Liver (tissue), 9 donors: ENCODE results near the gene PPA2. TPM values are rescaled to one million over a fixed set of nuclear protein-coding genes. Genes with fewer than 3 reads are reported as not detected.

ENCODE experiments used
- DNase-seq: peaks from one replicate; pipeline ENCODE4 v3.0.0-alpha.2; 2017; ENCODE audit warnings: low spot score
- H3K27ac ChIP-seq, 2 donors: one replicate each; pipeline ENCODE4 v1.7.0; 2013; ENCODE audit warnings: inconsistent platforms in 2 of 2, low read length in 2 of 2, control low read depth in 1 of 2, low read depth in 1 of 2, mild to moderate bottlenecking in 1 of 2
- H3K27me3 ChIP-seq, 4 donors: one replicate each; pipeline versions ENCODE4 v1.6.1 to v1.7.0; 2013; ENCODE audit warnings: low read length in 3 of 4, inconsistent platforms in 1 of 4, mild to moderate bottlenecking in 1 of 4, moderate library complexity in 1 of 4; ENCODE audit not compliant: control insufficient read depth in 4 of 4, insufficient read depth in 4 of 4
- H3K36me3 ChIP-seq, 4 donors: one replicate each; pipeline versions ENCODE4 v1.6.1 to v1.7.0; 2013; ENCODE audit warnings: low read length in 3 of 4, mild to moderate bottlenecking in 3 of 4, low read depth in 1 of 4, moderate library complexity in 1 of 4; ENCODE audit not compliant: control insufficient read depth in 4 of 4, insufficient read depth in 3 of 4
- H3K4me1 ChIP-seq, 4 donors: one replicate each; pipeline versions ENCODE4 v1.6.1 to v1.7.0; 2013; ENCODE audit warnings: low read length in 3 of 4, mild to moderate bottlenecking in 3 of 4, moderate library complexity in 1 of 4; ENCODE audit not compliant: control insufficient read depth in 4 of 4, insufficient read depth in 4 of 4
- H3K4me3 ChIP-seq, 3 donors: one replicate each; pipeline versions ENCODE4 v1.6.1 to v1.7.0; 2013; ENCODE audit warnings: low read length in 3 of 3, control low read depth in 1 of 3, low read depth in 1 of 3, mild to moderate bottlenecking in 1 of 3
- H3K9ac ChIP-seq, 2 donors: one replicate each; pipeline ENCODE4 v1.7.0; 2013; ENCODE audit warnings: low read length in 2 of 2, mild to moderate bottlenecking in 2 of 2, moderate library complexity in 2 of 2, control low read depth in 1 of 2, low read depth in 1 of 2
- H3K9me3 ChIP-seq, 4 donors: one replicate each; pipeline versions ENCODE4 v1.6.1 to v1.7.0; 2013; ENCODE audit warnings: low read length in 3 of 4; ENCODE audit not compliant: control insufficient read depth in 4 of 4
- EGR1 ChIP-seq, 2 donors: IDR thresholded peaks; 2 replicates each; pipeline ENCODE4 v1.6.1; 2016 to 2018; ENCODE audit warnings: antibody characterized with exemption in 2 of 2, low read depth in 2 of 2
- FOXA1 ChIP-seq: IDR thresholded peaks from 2 replicates; pipeline ENCODE4 v1.6.1; 2016; ENCODE audit warnings: antibody characterized with exemption
- HNF4G ChIP-seq: IDR thresholded peaks from 2 replicates; pipeline ENCODE4 v1.6.1; 2016; ENCODE audit warnings: antibody characterized with exemption
- JUND ChIP-seq, 2 donors: IDR thresholded peaks; 2 replicates each; pipeline ENCODE4 v1.6.1; 2016; ENCODE audit warnings: antibody characterized with exemption in 2 of 2
- NR2F2 ChIP-seq: IDR thresholded peaks from 2 replicates; pipeline ENCODE4 v1.6.1; 2016; ENCODE audit warnings: antibody characterized with exemption
- RAD21 ChIP-seq, 2 donors: IDR thresholded peaks; 2 replicates each; pipeline ENCODE4 v1.6.1; 2016; ENCODE audit warnings: antibody characterized with exemption in 2 of 2, mild to moderate bottlenecking in 2 of 2
- RXRA ChIP-seq, 2 donors: IDR thresholded peaks; 2 replicates each; pipeline ENCODE4 v1.6.1; 2017 to 2018; ENCODE audit warnings: antibody characterized with exemption in 2 of 2, mild to moderate bottlenecking in 1 of 2
- SP1 ChIP-seq: IDR thresholded peaks from 2 replicates; pipeline ENCODE4 v1.6.1; 2018; ENCODE audit warnings: antibody characterized with exemption, mild to moderate bottlenecking
- YY1 ChIP-seq: IDR thresholded peaks from 2 replicates; pipeline ENCODE4 v1.6.1; 2016; ENCODE audit warnings: antibody characterized with exemption, mild to moderate bottlenecking
- WGBS: extraction: QIAGEN DNeasy Blood & Tissue Kit; methylation state at CpG from one replicate; pipeline ENCODE4 v1.1.7; 2013; 5-methylcytosine and 5-hydroxymethylcytosine counted together
- polyA plus RNA-seq, 2 donors: library from polyadenylated mRNA; stranded (reverse) in 1 of 2; unstranded in 1 of 2; fragments of 200-250 nt in 1 of 2; fragments of >200 nt in 1 of 2; fragmentation: Nextera tagmentation in 1 of 2; extraction: Ambion mirVana in 1 of 2; gene quantifications; one replicate each; pipeline versions ENCODE4 v1.2.1 to v1.2.3, GENCODE V29; 2013 to 2015
- total RNA-seq, 2 donors: library from RNA; depleted of rRNA; stranded (reverse); fragments of >200 nt; gene quantifications; one replicate each; pipeline ENCODE4 v1.2.3, GENCODE V29; 2014
- TF ChIP-seq, protein P1 (sequence below): IDR thresholded peaks from 2 replicates; pipeline ENCODE4 v1.6.1; 2016; ENCODE audit warnings: antibody characterized with exemption
- TF ChIP-seq, protein P2 (sequence below): IDR thresholded peaks from 2 replicates; pipeline ENCODE4 v1.6.1; 2016; ENCODE audit warnings: antibody characterized with exemption
- TF ChIP-seq, protein P3 (sequence below): IDR thresholded peaks from 2 replicates; pipeline ENCODE4 v1.6.1; 2016; ENCODE audit warnings: antibody characterized with exemption, mild to moderate bottlenecking
- donor health status: healthy.
- donor health status: healthy.
- donor health status: healthy.
- donor health status: healthy.
- donor health status: healthy.

PPA2 gene
- total and polyA plus RNA-seq, 4 donors, result 48.3 to 102 (median 70.8) TPM

DNA sequence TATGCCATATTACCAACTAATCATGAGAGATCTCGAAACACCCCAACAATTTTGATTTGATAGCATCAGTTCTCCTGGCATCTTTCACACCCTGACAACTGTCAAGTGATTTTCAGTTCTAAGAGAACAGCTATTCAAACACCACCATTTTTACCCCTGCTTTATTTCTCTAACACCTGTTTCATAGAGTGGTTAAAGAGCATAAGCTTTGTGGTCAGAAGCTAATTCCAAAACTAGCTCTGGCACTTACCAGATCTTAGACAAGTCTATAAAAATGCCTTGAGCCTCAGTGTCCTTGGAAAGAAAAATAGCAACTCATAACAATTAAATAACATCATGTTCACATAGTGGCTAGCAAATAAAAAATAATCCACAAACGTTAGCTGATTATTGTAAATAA is 17.9 kb downstream of the PPA2 start (continued):
- TF ChIP-seq, protein P1, sequence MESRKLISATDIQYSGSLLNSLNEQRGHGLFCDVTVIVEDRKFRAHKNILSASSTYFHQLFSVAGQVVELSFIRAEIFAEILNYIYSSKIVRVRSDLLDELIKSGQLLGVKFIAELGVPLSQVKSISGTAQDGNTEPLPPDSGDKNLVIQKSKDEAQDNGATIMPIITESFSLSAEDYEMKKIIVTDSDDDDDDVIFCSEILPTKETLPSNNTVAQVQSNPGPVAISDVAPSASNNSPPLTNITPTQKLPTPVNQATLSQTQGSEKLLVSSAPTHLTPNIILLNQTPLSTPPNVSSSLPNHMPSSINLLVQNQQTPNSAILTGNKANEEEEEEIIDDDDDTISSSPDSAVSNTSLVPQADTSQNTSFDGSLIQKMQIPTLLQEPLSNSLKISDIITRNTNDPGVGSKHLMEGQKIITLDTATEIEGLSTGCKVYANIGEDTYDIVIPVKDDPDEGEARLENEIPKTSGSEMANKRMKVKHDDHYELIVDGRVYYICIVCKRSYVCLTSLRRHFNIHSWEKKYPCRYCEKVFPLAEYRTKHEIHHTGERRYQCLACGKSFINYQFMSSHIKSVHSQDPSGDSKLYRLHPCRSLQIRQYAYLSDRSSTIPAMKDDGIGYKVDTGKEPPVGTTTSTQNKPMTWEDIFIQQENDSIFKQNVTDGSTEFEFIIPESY, result no peak
- no peak for TF ChIP-seq FOXA1
- no peak for TF ChIP-seq HNF4G
- TF ChIP-seq JUND (IDR thresholded peaks at IDR 0.05), result no peak
- TF ChIP-seq, protein P2, sequence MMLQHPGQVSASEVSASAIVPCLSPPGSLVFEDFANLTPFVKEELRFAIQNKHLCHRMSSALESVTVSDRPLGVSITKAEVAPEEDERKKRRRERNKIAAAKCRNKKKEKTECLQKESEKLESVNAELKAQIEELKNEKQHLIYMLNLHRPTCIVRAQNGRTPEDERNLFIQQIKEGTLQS, result no peak
- no peak for TF ChIP-seq RXRA (IDR thresholded peaks at IDR 0.05)
- TF ChIP-seq RAD21 (IDR thresholded peaks at IDR 0.05), result no peak
- TF ChIP-seq NR2F2, result no peak

DNA sequence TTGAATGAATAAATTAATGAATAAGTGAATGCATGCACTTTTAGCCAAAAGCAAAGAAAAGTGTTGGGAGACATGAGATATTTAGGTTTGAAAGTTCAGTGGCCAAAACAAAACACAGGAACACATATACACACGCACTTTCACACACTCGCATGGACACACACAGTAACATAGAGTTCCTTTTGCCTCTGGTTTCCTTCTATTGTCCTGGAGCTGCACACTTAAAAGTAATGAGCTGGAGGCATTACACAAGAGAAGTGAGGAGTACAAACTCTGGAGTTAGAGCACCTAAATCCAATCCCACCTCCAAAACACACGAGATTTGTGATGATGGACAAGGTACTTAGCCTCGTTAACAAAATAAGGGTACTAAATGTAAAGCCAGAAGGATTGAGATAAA is 18.7 kb downstream of the PPA2 start:
- Histone ChIP-seq H3K27ac (no peak overlapping the region), H3K4me3 (no peak overlapping the region), H3K4me1 (peaks cover 0 to 3% (median 2%) of the 10 kb centered on the region in 4 donors), H3K9ac (no peak overlapping the region), H3K27me3 (no peaks in the 10 kb centered on the region), H3K36me3 (peaks cover 2 to 8% (median 6%) of the 10 kb centered on the region in 4 donors), H3K9me3 (no peaks in the 10 kb centered on the region)
- 91% methylated on average over 4 of the region's 4 CpGs for WGBS
- no peak for DNase-seq
- TF ChIP-seq HNF4G (no peak), YY1 (no peak), FOXA1 (no peak), EGR1 (IDR thresholded peaks at IDR 0.05; ENCODE audit: low read depth in 2 of 2) (no peak), SP1 (no peak), RXRA (IDR thresholded peaks at IDR 0.05) (no peak), RAD21 (IDR thresholded peaks at IDR 0.05) (no peak)
- TF ChIP-seq, protein P3, sequence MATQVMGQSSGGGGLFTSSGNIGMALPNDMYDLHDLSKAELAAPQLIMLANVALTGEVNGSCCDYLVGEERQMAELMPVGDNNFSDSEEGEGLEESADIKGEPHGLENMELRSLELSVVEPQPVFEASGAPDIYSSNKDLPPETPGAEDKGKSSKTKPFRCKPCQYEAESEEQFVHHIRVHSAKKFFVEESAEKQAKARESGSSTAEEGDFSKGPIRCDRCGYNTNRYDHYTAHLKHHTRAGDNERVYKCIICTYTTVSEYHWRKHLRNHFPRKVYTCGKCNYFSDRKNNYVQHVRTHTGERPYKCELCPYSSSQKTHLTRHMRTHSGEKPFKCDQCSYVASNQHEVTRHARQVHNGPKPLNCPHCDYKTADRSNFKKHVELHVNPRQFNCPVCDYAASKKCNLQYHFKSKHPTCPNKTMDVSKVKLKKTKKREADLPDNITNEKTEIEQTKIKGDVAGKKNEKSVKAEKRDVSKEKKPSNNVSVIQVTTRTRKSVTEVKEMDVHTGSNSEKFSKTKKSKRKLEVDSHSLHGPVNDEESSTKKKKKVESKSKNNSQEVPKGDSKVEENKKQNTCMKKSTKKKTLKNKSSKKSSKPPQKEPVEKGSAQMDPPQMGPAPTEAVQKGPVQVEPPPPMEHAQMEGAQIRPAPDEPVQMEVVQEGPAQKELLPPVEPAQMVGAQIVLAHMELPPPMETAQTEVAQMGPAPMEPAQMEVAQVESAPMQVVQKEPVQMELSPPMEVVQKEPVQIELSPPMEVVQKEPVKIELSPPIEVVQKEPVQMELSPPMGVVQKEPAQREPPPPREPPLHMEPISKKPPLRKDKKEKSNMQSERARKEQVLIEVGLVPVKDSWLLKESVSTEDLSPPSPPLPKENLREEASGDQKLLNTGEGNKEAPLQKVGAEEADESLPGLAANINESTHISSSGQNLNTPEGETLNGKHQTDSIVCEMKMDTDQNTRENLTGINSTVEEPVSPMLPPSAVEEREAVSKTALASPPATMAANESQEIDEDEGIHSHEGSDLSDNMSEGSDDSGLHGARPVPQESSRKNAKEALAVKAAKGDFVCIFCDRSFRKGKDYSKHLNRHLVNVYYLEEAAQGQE, result no peak

DNA sequence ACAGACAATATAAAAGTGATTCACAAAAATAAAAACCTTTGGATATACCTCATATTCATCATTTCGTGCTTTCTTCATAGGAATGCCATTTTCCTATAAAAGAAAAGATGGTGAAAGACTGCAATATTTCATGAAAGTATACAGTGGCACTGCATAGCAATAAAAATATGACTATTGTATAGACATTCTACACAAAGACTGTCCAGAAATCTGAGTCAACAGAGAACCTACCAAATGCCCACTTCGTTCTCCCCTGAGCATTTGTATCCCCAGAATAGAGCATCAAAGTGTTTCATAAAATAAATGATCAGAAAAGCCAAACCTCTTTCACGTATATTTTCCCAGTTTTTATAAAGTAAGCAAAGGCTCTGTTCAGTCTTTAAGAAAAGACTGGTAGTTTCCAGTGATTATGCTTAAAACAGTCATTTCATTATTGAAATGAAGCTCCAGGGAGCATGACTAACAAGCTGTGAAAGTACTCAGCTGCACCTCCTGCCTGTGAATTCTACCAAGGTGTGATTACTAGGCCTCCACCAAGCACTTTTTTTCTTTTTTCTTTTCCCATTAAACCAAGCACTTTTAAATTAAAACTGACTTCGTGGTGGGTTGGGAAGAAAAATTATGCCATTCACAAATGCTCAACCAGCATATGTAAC is 20.2 kb downstream of the PPA2 start:
- peaks cover 0 to 3% (median 2%) of the 10 kb centered on the region in 4 donors for H3K4me1 ChIP-seq
- no peak for DNase-seq
- H3K27me3 ChIP-seq, result no peaks in the 10 kb centered on the region
- peaks cover 2 to 8% (median 6%) of the 10 kb centered on the region in 4 donors for H3K36me3 ChIP-seq
- WGBS, result 89% methylated on average over 4 of the region's 4 CpGs
- no peak overlapping the region for H3K4me3 ChIP-seq
- TF ChIP-seq YY1, result no peak
- TF ChIP-seq FOXA1, result no peak
- TF ChIP-seq EGR1 (IDR thresholded peaks at IDR 0.05; ENCODE audit: low read depth in 2 of 2), result no peak
- TF ChIP-seq RXRA (IDR thresholded peaks at IDR 0.05), result no peak
- TF ChIP-seq, protein P3, result no peak
- no peak overlapping the region for H3K9ac ChIP-seq
- no peak overlapping the region for H3K27ac ChIP-seq
- H3K9me3 ChIP-seq, result no peaks in the 10 kb centered on the region
